Nephron (organoid): Measurements from ENCODE around the gene RPS27L.

Experiments
- H3K27ac Mint-ChIP-seq, 3 experiments: 2 replicates each; pipeline ENCODE4 v1.8.0; 2020; ENCODE audit warnings: mixed read lengths in 3 of 3, mild to moderate bottlenecking in 2 of 3, moderate library complexity in 1 of 3
- H3K27me3 Mint-ChIP-seq: 2 replicates; pipeline ENCODE4 v1.8.0; 2021; ENCODE audit warnings: low read depth, mild to moderate bottlenecking, moderate library complexity, mixed read lengths
- H3K36me3 Mint-ChIP-seq: 2 replicates; pipeline ENCODE4 v1.8.0; 2020; ENCODE audit warnings: low read depth, mixed read lengths
- H3K4me1 Mint-ChIP-seq: 2 replicates; pipeline ENCODE4 v1.8.0; 2020; ENCODE audit warnings: mixed read lengths
- H3K4me3 Mint-ChIP-seq, 3 experiments: 2 replicates each; pipeline ENCODE4 v1.8.0; 2020; ENCODE audit warnings: mild to moderate bottlenecking in 3 of 3, mixed read lengths in 3 of 3, moderate library complexity in 2 of 3
- H3K9me3 Mint-ChIP-seq: 2 replicates; pipeline ENCODE4 v1.8.0; 2020; ENCODE audit warnings: mixed read lengths
- TF ChIP-seq, protein P1 (sequence below), 3 experiments: fragments of 200-600 bp; sonication (generic); IDR thresholded peaks; one replicate each; pipeline ENCODE4 v1.5.0; 2021; ENCODE audit warnings: antibody characterized with exemption in 3 of 3; ENCODE audit not compliant: unreplicated experiment in 3 of 3

RPS27L gene

GRCh38 chr15:63156755-63157117, 541 bp downstream of the RPS27L start:
- TF ChIP-seq, protein P1, sequence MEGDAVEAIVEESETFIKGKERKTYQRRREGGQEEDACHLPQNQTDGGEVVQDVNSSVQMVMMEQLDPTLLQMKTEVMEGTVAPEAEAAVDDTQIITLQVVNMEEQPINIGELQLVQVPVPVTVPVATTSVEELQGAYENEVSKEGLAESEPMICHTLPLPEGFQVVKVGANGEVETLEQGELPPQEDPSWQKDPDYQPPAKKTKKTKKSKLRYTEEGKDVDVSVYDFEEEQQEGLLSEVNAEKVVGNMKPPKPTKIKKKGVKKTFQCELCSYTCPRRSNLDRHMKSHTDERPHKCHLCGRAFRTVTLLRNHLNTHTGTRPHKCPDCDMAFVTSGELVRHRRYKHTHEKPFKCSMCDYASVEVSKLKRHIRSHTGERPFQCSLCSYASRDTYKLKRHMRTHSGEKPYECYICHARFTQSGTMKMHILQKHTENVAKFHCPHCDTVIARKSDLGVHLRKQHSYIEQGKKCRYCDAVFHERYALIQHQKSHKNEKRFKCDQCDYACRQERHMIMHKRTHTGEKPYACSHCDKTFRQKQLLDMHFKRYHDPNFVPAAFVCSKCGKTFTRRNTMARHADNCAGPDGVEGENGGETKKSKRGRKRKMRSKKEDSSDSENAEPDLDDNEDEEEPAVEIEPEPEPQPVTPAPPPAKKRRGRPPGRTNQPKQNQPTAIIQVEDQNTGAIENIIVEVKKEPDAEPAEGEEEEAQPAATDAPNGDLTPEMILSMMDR (IDR thresholded peaks at IDR 0.05; ENCODE audit: unreplicated experiment in 3 of 3): no peak
- peaks cover 20% of the 10 kb centered on the region for H3K36me3 Mint-ChIP-seq
- H3K27me3 Mint-ChIP-seq: no peaks in the 10 kb centered on the region
- peak overlapping the region; percentile 97 to 98 (median 97) for H3K4me3 Mint-ChIP-seq
- peaks cover 5% of the 10 kb centered on the region for H3K4me1 Mint-ChIP-seq
- H3K9me3 Mint-ChIP-seq: no peaks in the 10 kb centered on the region
- peak overlapping the region; percentile 97 to 100 (median 99) for H3K27ac Mint-ChIP-seq

- TF ChIP-seq, protein P1 (IDR thresholded peaks at IDR 0.05; ENCODE audit: unreplicated experiment in 3 of 3): peak in 2 of 3 experiments; percentile 9 to 16
- Mint-ChIP-seq H3K4me3 (peak overlapping the region; percentile 97 to 98 (median 97)), H3K36me3 (peaks cover 24% of the 10 kb centered on the region), H3K27ac (peak overlapping the region; percentile 97 to 100 (median 99)), H3K27me3 (no peaks in the 10 kb centered on the region), H3K9me3 (no peaks in the 10 kb centered on the region), H3K4me1 (peaks cover 5% of the 10 kb centered on the region)
Measured at GRCh38 chr15:63156086-63156710, 1.1 kb downstream of the RPS27L start.

DNA sequence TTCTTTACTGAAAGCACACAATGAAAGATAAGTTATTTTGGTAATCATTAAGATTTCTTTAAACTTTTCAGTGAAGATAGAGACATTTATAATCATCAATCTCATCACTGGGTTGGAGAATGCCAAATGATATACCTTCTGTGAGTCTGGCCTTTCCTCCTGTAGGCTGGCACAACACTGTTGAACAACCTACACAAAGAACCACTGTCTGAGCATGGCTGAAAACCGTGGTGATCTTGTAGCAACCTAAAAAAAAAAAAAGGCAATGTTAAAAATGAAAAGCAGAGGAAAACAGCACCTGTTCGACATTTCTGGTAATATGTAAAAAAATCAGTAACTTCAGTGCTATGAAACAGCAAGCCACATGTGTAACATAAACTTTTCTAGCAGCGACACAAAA, 1.8 kb downstream of the RPS27L start:
- no peaks in the 10 kb centered on the region for H3K27me3 Mint-ChIP-seq
- peak overlapping the region; percentile 44 to 100 (median 97) for H3K27ac Mint-ChIP-seq
- peaks cover 5% of the 10 kb centered on the region for H3K4me1 Mint-ChIP-seq
- peak overlapping the region; percentile 97 to 98 (median 97) for H3K4me3 Mint-ChIP-seq
- no peaks in the 10 kb centered on the region for H3K9me3 Mint-ChIP-seq
- peaks cover 24% of the 10 kb centered on the region for H3K36me3 Mint-ChIP-seq
- TF ChIP-seq, protein P1 (IDR thresholded peaks at IDR 0.05; ENCODE audit: unreplicated experiment in 3 of 3): no peak

DNA sequence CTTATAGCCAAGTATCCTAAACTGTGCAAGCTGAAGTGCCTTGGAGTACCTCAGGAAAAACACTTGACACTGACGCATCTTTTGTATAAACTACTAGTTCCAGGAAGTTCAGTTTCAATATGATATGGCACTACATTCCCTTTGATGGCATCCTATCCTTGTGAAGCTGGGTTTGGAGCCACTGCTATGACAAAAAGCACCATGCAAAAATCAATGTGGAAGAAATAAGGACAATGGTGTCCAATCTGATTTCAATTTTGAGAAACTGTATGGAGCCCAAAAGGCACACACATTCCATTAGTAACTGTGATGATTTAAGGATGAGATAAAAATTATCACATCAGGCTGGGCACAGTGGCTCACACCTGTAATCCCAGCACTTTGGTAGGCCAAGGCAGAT, 5.6 kb downstream of the RPS27L start:
- Mint-ChIP-seq H3K4me3 (no peak overlapping the region), H3K27ac (no peak overlapping the region), H3K4me1 (peaks cover 5% of the 10 kb centered on the region), H3K36me3 (peaks cover 44% of the 10 kb centered on the region), H3K9me3 (no peaks in the 10 kb centered on the region), H3K27me3 (no peaks in the 10 kb centered on the region)
- TF ChIP-seq, protein P1 (IDR thresholded peaks at IDR 0.05; ENCODE audit: unreplicated experiment in 3 of 3): no peak

- H3K4me3 Mint-ChIP-seq: no peak overlapping the region
- H3K27ac Mint-ChIP-seq: peak overlapping the region in 1 of 3 experiments; percentile 21
- H3K36me3 Mint-ChIP-seq: peaks cover 52% of the 10 kb centered on the region
- H3K4me1 Mint-ChIP-seq: no peaks in the 10 kb centered on the region
- TF ChIP-seq, protein P1 (IDR thresholded peaks at IDR 0.05; ENCODE audit: unreplicated experiment in 3 of 3): peak in 1 of 3 experiments; percentile 6
- H3K9me3 Mint-ChIP-seq: no peaks in the 10 kb centered on the region
- H3K27me3 Mint-ChIP-seq: no peaks in the 10 kb centered on the region
Measured at GRCh38 chr15:63146684-63147083, 10.6 kb downstream of the RPS27L start.

- Mint-ChIP-seq H3K36me3 (peaks cover 51% of the 10 kb centered on the region), H3K27ac (no peak overlapping the region), H3K4me1 (no peaks in the 10 kb centered on the region), H3K4me3 (no peak overlapping the region), H3K27me3 (no peaks in the 10 kb centered on the region), H3K9me3 (no peaks in the 10 kb centered on the region)
- TF ChIP-seq, protein P1 (IDR thresholded peaks at IDR 0.05; ENCODE audit: unreplicated experiment in 3 of 3): no peak
Measured at GRCh38 chr15:63145426-63145825, 11.9 kb downstream of the RPS27L start.
